Spleen (tissue), 11 donors: Measurements from ENCODE around the gene SDK1. TPM values are rescaled to one million over a fixed set of nuclear protein-coding genes. Genes with fewer than 3 reads are reported as not detected.

Source experiments
- DNase-seq: peaks from one replicate; pipeline ENCODE4 v3.0.0-alpha.2; 2020
- H3K27ac ChIP-seq, 8 donors: fragments of 200-600 bp; sonication (generic) in 7 of 8; 1 replicate in 4 of 8; 2 replicates in 4 of 8; pipeline versions ENCODE4 v1.5.0 to v1.8.0; 2016 to 2021; ENCODE audit warnings: inconsistent platforms in 4 of 8, mild to moderate bottlenecking in 4 of 8, moderate library complexity in 1 of 8
- H3K27me3 ChIP-seq, 7 donors: fragments of 200-600 bp; sonication (generic) in 6 of 7; replicated peaks in 1 of 7; 1 replicate in 4 of 7; 2 replicates in 3 of 7; pipeline versions ENCODE4 v1.5.0 to v1.8.0; 2016 to 2021; ENCODE audit warnings: inconsistent platforms in 3 of 7, mild to moderate bottlenecking in 1 of 7
- H3K36me3 ChIP-seq, 6 donors: fragments of 200-600 bp; sonication (generic) in 5 of 6; 1 replicate in 4 of 6; 2 replicates in 2 of 6; pipeline versions ENCODE4 v1.5.0 to v1.8.0; 2016 to 2021; ENCODE audit warnings: inconsistent platforms in 2 of 6
- H3K4me1 ChIP-seq, 6 donors: fragments of 200-600 bp; sonication (generic) in 5 of 6; 1 replicate in 3 of 6; 2 replicates in 3 of 6; pipeline versions ENCODE4 v1.5.0 to v1.8.0; 2016 to 2021; ENCODE audit warnings: inconsistent platforms in 3 of 6
- H3K4me3 ChIP-seq, 8 donors: fragments of 200-600 bp; sonication (generic) in 7 of 8; 1 replicate in 4 of 8; 2 replicates in 4 of 8; pipeline versions ENCODE4 v1.5.0 to v1.8.0; 2016 to 2021; ENCODE audit warnings: inconsistent platforms in 4 of 8, mild to moderate bottlenecking in 4 of 8, moderate library complexity in 2 of 8
- H3K9me3 ChIP-seq, 8 donors: fragments of 200-600 bp; sonication (generic) in 7 of 8; 1 replicate in 4 of 8; 2 replicates in 4 of 8; pipeline versions ENCODE4 v1.5.0 to v1.8.0; 2016 to 2021; ENCODE audit warnings: inconsistent platforms in 4 of 8
- CTCF ChIP-seq, 11 experiments: fragments of 200-600 bp in 7 of 11; fragments of 450-650 bp in 4 of 11; sonication (generic) in 4 of 11; IDR thresholded peaks in 8 of 11; conservative IDR thresholded peaks in 3 of 11; 1 replicate in 7 of 11; 2 replicates in 4 of 11; pipeline versions ENCODE4 v1.4.0 to v1.8.0; 2016 to 2021; ENCODE audit warnings: antibody characterized with exemption in 11 of 11, inconsistent platforms in 4 of 11, mild to moderate bottlenecking in 1 of 11
- POLR2A ChIP-seq, 3 donors: fragments of 450-650 bp; IDR thresholded peaks; one replicate each; pipeline ENCODE4 v1.5.1; 2017; ENCODE audit warnings: antibody characterized with exemption in 3 of 3, mild to moderate bottlenecking in 1 of 3
- POLR2AphosphoS5 ChIP-seq, 3 donors: sonication (generic); formaldehyde crosslinking; IDR thresholded peaks; one replicate each; pipeline ENCODE4 v1.5.1; 2017; ENCODE audit warnings: antibody characterized with exemption in 3 of 3
- WGBS, 5 donors: extraction: QIAGEN DNeasy Blood & Tissue Kit in 3 of 5; methylation state at CpG; one replicate each; pipeline versions ENCODE4 v1.1.5 to v1.1.7; 2013 to 2018; 5-methylcytosine and 5-hydroxymethylcytosine counted together
- intact Hi-C: fragments of 100-400 bp; cut with DNase I; formaldehyde crosslinking; loops from one replicate; pipeline ENCODE4 v1.15.0; 2023; ENCODE audit warnings: low total_unique reads
- polyA plus RNA-seq, 3 donors: library from polyadenylated mRNA; stranded (reverse); fragments of 200-250 nt; gene quantifications; one replicate each; pipeline ENCODE4 v1.2.1, GENCODE V29; 2013
- total RNA-seq, 7 donors: library from RNA; depleted of rRNA in 3 of 7; stranded (reverse); fragments of >200 nt in 3 of 7; fragmentation: NEBNext Ultra II Directional in 4 of 7; extraction: Animal tissue kit (Norgen Biotek cat#: 25700) in 4 of 7; gene quantifications; one replicate each; pipeline versions ENCODE4 v1.1.0 to v1.2.1, GENCODE V29; 2016 to 2021
- donor health status: healthy with polysubstance abuse.
- donor health status: DM: no; HTN: no; CAD: no; lungs with moderate emphysema.
- donor health status: DM: no; HTN: no; CAD: no.
- donor health status: Bipolar disorder and iron deficiency.
- donor health status: healthy.
- donor health status: DM: no; HTN: no; CAD: no.
- donor health status: DM: yes; HTN: yes; CAD: no.

The SDK1 gene
- total and polyA plus RNA-seq, 10 donors = 3.2 to 54.1 (median 35.1) TPM

DNA sequence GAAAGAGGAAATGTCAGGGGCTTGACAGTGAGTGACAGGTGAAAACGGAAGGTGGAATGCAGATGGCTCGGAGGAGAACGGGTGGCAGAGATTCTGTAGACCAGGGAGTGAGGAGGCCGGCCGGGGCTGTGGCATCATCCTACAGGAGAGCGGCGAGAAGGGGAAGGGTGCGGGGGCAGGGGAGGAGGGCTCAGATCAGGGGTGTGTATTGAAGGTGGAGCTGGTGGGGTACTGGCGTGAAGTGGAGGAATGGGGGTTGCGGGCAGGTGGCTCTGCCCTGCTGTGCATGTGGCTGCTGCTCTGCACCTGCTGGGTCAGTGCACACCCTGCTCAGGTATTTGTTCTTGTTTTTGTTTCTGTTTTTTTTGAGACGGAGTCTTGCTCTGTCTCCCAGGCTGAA is 910.2 kb downstream of the SDK1 start:
- Histone ChIP-seq H3K36me3 (peaks cover 0 to 22% (median 2%) of the 10 kb centered on the region in 6 donors), H3K27me3 (no peaks in the 10 kb centered on the region), H3K4me1 (peaks cover 0 to 10% (median 2%) of the 10 kb centered on the region in 6 donors), H3K27ac (no peak overlapping the region), H3K9me3 (no peaks in the 10 kb centered on the region), H3K4me3 (no peak overlapping the region)
- TF ChIP-seq POLR2A (IDR thresholded peaks at IDR 0.05) (no peak), POLR2AphosphoS5 (IDR thresholded peaks at IDR 0.05) (no peak), CTCF (IDR thresholded peaks at IDR 0.05 in 8 of 11, conservative IDR thresholded peaks at IDR 0.05 in 3 of 11) (no peak)
- intact Hi-C loops = no loop called here
- WGBS, 5 donors = 89 to 94% (median 91%) methylated on average over 11 of the region's 11 CpGs
- DNase-seq = peak; percentile 54

DNA sequence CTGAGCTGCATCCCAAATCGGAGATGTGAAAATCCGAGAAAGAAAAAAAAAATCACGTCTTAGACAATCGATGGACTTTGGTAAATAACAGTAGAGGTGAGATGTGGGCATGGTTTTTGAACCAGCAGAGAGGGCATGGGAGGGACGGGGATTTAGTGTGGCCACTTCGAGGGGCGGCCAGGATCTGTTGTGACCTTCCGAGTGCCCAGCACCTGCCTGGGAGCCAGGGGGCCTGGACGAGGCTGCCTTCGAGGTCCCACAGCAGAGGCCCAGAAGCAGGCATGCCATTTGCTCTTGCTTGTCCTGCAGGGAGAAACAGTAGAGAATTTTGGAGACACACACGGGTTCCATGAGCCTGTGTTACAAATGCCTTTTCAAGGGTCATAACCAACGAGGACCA is 911.3 kb downstream of the SDK1 start:
- Histone ChIP-seq H3K27ac (no peak overlapping the region), H3K27me3 (no peaks in the 10 kb centered on the region), H3K9me3 (no peaks in the 10 kb centered on the region), H3K36me3 (peaks cover 0 to 22% (median 2%) of the 10 kb centered on the region in 6 donors), H3K4me3 (no peak overlapping the region), H3K4me1 (peaks cover 0 to 15% (median 3%) of the 10 kb centered on the region in 6 donors)
- TF ChIP-seq CTCF (IDR thresholded peaks at IDR 0.05 in 8 of 11, conservative IDR thresholded peaks at IDR 0.05 in 3 of 11) (no peak), POLR2AphosphoS5 (IDR thresholded peaks at IDR 0.05) (no peak), POLR2A (IDR thresholded peaks at IDR 0.05) (no peak)
- peak; percentile 48 for DNase-seq
- intact Hi-C loops = no loop called here
- 86 to 92% (median 89%) methylated on average over 12 of the region's 12 CpGs for WGBS, 5 donors

GRCh38 chr7:4214291-4215155 is 913.5 kb downstream of the SDK1 start:
- no peaks in the 10 kb centered on the region for H3K9me3 ChIP-seq
- H3K27me3 ChIP-seq = no peaks in the 10 kb centered on the region
- DNase-seq = no peak
- H3K4me1 ChIP-seq = peaks cover 0 to 15% (median 3%) of the 10 kb centered on the region in 6 donors
- H3K27ac ChIP-seq = no peak overlapping the region
- H3K4me3 ChIP-seq = no peak overlapping the region
- 86 to 96% (median 89%) methylated on average over 18 to 32 of the region's 32 CpGs for WGBS, 5 donors
- intact Hi-C loops = no loop called here
- peaks cover 0 to 15% (median 0%) of the 10 kb centered on the region in 6 donors for H3K36me3 ChIP-seq
- no peak for TF ChIP-seq POLR2AphosphoS5 (IDR thresholded peaks at IDR 0.05)

DNA sequence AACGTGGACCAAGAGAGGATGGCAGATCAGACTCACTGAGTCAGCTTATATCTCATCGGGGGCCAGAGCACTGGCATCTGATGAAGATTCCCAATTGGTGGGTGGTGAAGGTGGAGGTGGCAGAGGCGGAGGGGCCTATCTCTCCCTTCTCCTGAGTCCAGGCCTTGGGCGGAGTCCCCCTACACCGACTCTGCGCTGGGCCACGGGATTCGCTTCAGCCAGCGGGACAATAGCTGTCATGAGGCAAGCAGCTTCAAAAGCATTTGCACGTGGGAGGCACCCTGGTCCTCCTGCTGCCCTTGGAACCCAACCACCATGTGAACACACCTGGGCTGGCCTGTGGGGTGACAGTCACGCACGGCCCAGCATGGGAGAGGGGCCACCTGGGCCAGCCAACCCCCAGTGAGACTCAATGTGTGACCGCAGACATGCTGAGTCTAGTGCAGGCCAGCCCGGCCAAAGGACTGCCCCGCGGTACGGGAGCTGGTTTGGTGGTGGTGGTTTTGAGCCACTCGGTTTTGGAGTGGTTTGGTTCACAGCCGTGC is 914.2 kb downstream of the SDK1 start:
- H3K27ac ChIP-seq = peak overlapping the region in 4 of 8 donors; percentile 13 to 43 (median 26)
- TF ChIP-seq CTCF (IDR thresholded peaks at IDR 0.05 in 8 of 11, conservative IDR thresholded peaks at IDR 0.05 in 3 of 11) (no peak), POLR2AphosphoS5 (IDR thresholded peaks at IDR 0.05) (no peak), POLR2A (IDR thresholded peaks at IDR 0.05) (no peak)
- no peaks in the 10 kb centered on the region for H3K27me3 ChIP-seq
- no peak for DNase-seq
- H3K9me3 ChIP-seq = no peaks in the 10 kb centered on the region
- peaks cover 0 to 15% (median 3%) of the 10 kb centered on the region in 6 donors for H3K4me1 ChIP-seq
- H3K4me3 ChIP-seq = no peak overlapping the region
- 90 to 96% (median 92%) methylated on average over 19 of the region's 19 CpGs for WGBS, 5 donors
- intact Hi-C loops = no loop called here
- H3K36me3 ChIP-seq = peaks cover 0 to 10% (median 0%) of the 10 kb centered on the region in 6 donors
